IMR-90 (cell line): ENCODE results near the gene ERICH2. TPM values are rescaled to one million over a fixed set of nuclear protein-coding genes. Genes with fewer than 3 reads are reported as not detected.
A peak's percentile ranks its signal among the peaks of the same experiment; 100 is the strongest.

Experiments used
- ATAC-seq: fragments of 200-7000 bp; cut with Tn5 transposase; 2 replicates; pipeline ENCODE4 v1.9.1; 2020; ENCODE audit warnings: low read depth, mild to moderate bottlenecking, moderate library complexity
- BruUV-seq: library from RNA; stranded (reverse); fragments of 400-500 nt; replicated peaks from 2 replicates; lab custom pipeline; 2021; lab: Mats Ljungman, UMichigan
- CTCF ChIA-PET: fragments of 300-600 bp; formaldehyde crosslinking; extraction: SDS; loops from one replicate; lab custom pipeline; 2021; ENCODE audit warnings: antibody characterized with exemption; lab: Yijun Ruan, JAX
- POLR2A ChIA-PET: fragments of 300-600 bp; sonication (Branson Sonifier 250); formaldehyde crosslinking; loops from one replicate; lab custom pipeline; 2022; ENCODE audit warnings: antibody characterized with exemption; ENCODE audit not compliant: unreplicated experiment; lab: Charles Lee
- DNase-seq: peaks from one replicate; pipeline ENCODE4 v3.0.0; 2013
- H2AFZ ChIP-seq: replicated peaks from 2 replicates; pipeline ENCODE3; 2013; ENCODE audit warnings: low read length, mild to moderate bottlenecking; ENCODE audit not compliant: poor library complexity
- H2AK5ac ChIP-seq: 2 replicates; pipeline ENCODE4 v1.6.1; 2013; ENCODE audit warnings: low read depth, low read length, inconsistent platforms
- H2AK9ac ChIP-seq: replicated peaks from 2 replicates; pipeline ENCODE3; 2013; ENCODE audit warnings: mild to moderate bottlenecking, low read depth, low read length, moderate library complexity; ENCODE audit not compliant: poor library complexity
- H2BK120ac ChIP-seq: 2 replicates; pipeline ENCODE4 v1.6.1; 2013; ENCODE audit warnings: low read depth, low read length, inconsistent platforms
- H2BK15ac ChIP-seq: 3 replicates; pipeline ENCODE4 v1.6.1; 2013; ENCODE audit warnings: low read depth, low read length, inconsistent platforms
- H2BK20ac ChIP-seq: 2 replicates; pipeline ENCODE4 v1.6.1; 2013; ENCODE audit warnings: low read depth, mild to moderate bottlenecking, inconsistent platforms, low read length, moderate library complexity
- H2BK5ac ChIP-seq: 2 replicates; pipeline ENCODE4 v1.6.1; 2013; ENCODE audit warnings: mild to moderate bottlenecking, low read depth, low read length, inconsistent platforms; ENCODE audit not compliant: poor library complexity, severe bottlenecking
- H3K14ac ChIP-seq: replicated peaks from 2 replicates; pipeline ENCODE4 v1.6.1; 2013; ENCODE audit warnings: low read depth, low read length, inconsistent platforms
- H3K18ac ChIP-seq: 2 replicates; pipeline ENCODE4 v1.6.1; 2013; ENCODE audit warnings: low read depth, low read length, control low read depth
- H3K23ac ChIP-seq: 2 replicates; pipeline ENCODE4 v1.6.1; 2013; ENCODE audit warnings: low read depth, low read length, inconsistent platforms
- H3K27ac ChIP-seq: 2 replicates; pipeline ENCODE4 v1.5.1; 2013; ENCODE audit warnings: mild to moderate bottlenecking, control low read depth, low read length; ENCODE audit not compliant: insufficient read depth
- H3K27me3 ChIP-seq: 2 replicates; pipeline ENCODE4 v1.6.1; 2013; ENCODE audit warnings: low read length; ENCODE audit not compliant: control insufficient read depth, insufficient read depth
- H3K36me3 ChIP-seq: 2 replicates; pipeline ENCODE4 v1.6.1; 2013; ENCODE audit warnings: low read length, mixed read lengths; ENCODE audit not compliant: control insufficient read depth, insufficient read depth
- H3K4ac ChIP-seq: 2 replicates; pipeline ENCODE4 v1.6.1; 2013; ENCODE audit warnings: low read depth, low read length, inconsistent platforms
- H3K4me1 ChIP-seq: 2 replicates; pipeline ENCODE4 v1.6.1; 2013; ENCODE audit warnings: low read length, mixed read lengths; ENCODE audit not compliant: control insufficient read depth, insufficient read depth
- H3K4me2 ChIP-seq: 2 replicates; pipeline ENCODE4 v1.6.1; 2013; ENCODE audit warnings: low read depth, mild to moderate bottlenecking, control low read depth, low read length, moderate library complexity
- H3K4me3 ChIP-seq: 2 replicates; pipeline ENCODE4 v1.5.1; 2013; ENCODE audit warnings: low read depth, mild to moderate bottlenecking, control low read depth, low read length, moderate library complexity; ENCODE audit not compliant: insufficient read depth
- H3K56ac ChIP-seq: 2 replicates; pipeline ENCODE4 v1.6.1; 2013; ENCODE audit warnings: low read length, inconsistent platforms; ENCODE audit not compliant: insufficient read depth; ENCODE audit errors: extremely low read depth
- H3K79me1 ChIP-seq, 2 experiments: 2 replicates each; pipeline ENCODE4 v1.6.1; 2013; ENCODE audit warnings: low read length in 2 of 2, inconsistent platforms in 1 of 2, low read depth in 1 of 2
- H3K9ac ChIP-seq: 2 replicates; pipeline ENCODE4 v1.6.1; 2013; ENCODE audit warnings: low read depth, low read length, control low read depth
- H3K9me1 ChIP-seq: 2 replicates; pipeline ENCODE4 v1.6.1; 2013; ENCODE audit warnings: low read length, inconsistent platforms; ENCODE audit not compliant: insufficient read depth
- H3K9me3 ChIP-seq: 2 replicates; pipeline ENCODE4 v1.6.1; 2013; ENCODE audit warnings: low read length; ENCODE audit not compliant: control insufficient read depth, insufficient read depth
- H4K20me1 ChIP-seq: 2 replicates; pipeline ENCODE4 v1.6.1; 2013; ENCODE audit warnings: low read length, inconsistent platforms; ENCODE audit not compliant: insufficient read depth
- H4K5ac ChIP-seq: 2 replicates; pipeline ENCODE4 v1.6.1; 2013; ENCODE audit warnings: mild to moderate bottlenecking, low read depth, low read length, control low read depth
- H4K8ac ChIP-seq, 2 experiments: 2 replicates each; pipeline ENCODE4 v1.6.1; 2013; ENCODE audit warnings: low read depth in 2 of 2, low read length in 2 of 2, control low read depth in 1 of 2, inconsistent platforms in 1 of 2
- H4K91ac ChIP-seq: 2 replicates; pipeline ENCODE4 v1.6.1; 2013; ENCODE audit warnings: low read depth, low read length, inconsistent platforms; ENCODE audit not compliant: insufficient read depth
- BHLHE40 ChIP-seq: fragments of 150-350 bp; IDR thresholded peaks from 2 replicates; pipeline ENCODE4 v1.6.1; 2016; ENCODE audit warnings: mild to moderate bottlenecking, low read depth, low read length
- CEBPB ChIP-seq: IDR thresholded peaks from 2 replicates; pipeline ENCODE4 v1.6.1; 2012; ENCODE audit warnings: low read depth, low read length, improper control_type of control experiment
- CTCF ChIP-seq: conservative IDR thresholded peaks from 2 replicates; pipeline ENCODE4 v1.5.1; 2012; ENCODE audit warnings: mild to moderate bottlenecking, low read depth, low read length, improper control_type of control experiment
- ELK1 ChIP-seq: fragments of 150-350 bp; IDR thresholded peaks from 2 replicates; pipeline ENCODE4 v1.6.1; 2016; ENCODE audit warnings: low read depth, mild to moderate bottlenecking, low read length, moderate library complexity, borderline replicate concordance
- MAFK ChIP-seq: IDR thresholded peaks from 2 replicates; pipeline ENCODE4 v1.6.1; 2012; ENCODE audit warnings: low read depth, low read length, improper control_type of control experiment
- RAD21 ChIP-seq: IDR thresholded peaks from 2 replicates; pipeline ENCODE4 v1.6.1; 2012; ENCODE audit warnings: low read length, improper control_type of control experiment
- RCOR1 ChIP-seq: IDR thresholded peaks from 2 replicates; pipeline ENCODE4 v1.6.1; 2012; ENCODE audit warnings: mild to moderate bottlenecking, low read length, improper control_type of control experiment; ENCODE audit not compliant: insufficient replicate concordance
- RFX5 ChIP-seq: IDR thresholded peaks from 2 replicates; pipeline ENCODE4 v1.8.0; 2012; ENCODE audit warnings: low read depth, mild to moderate bottlenecking, low read length, moderate library complexity
- SMC3 ChIP-seq: fragments of 150-350 bp; IDR thresholded peaks from 2 replicates; pipeline ENCODE4 v1.6.1; 2016; ENCODE audit warnings: low read depth, mild to moderate bottlenecking, antibody characterized with exemption, low read length, moderate library complexity
- USF2 ChIP-seq: fragments of 150-350 bp; IDR thresholded peaks from 2 replicates; pipeline ENCODE4 v1.6.1; 2017; ENCODE audit warnings: mild to moderate bottlenecking, antibody characterized with exemption, low read length, low read depth
- WGBS, 2 experiments: methylation state at CpG; one replicate each; pipeline versions ENCODE4 v1.1.5 to v1.1.7; 2013; ENCODE audit warnings: missing lambda C conversion rate in 2 of 2; ENCODE audit not compliant: insufficient read length in 1 of 2; ENCODE audit errors: extremely low coverage in 2 of 2; 5-methylcytosine and 5-hydroxymethylcytosine counted together
- dilution Hi-C: fragments of 300-500 bp; cut with HindIII; formaldehyde crosslinking; loops from one replicate; pipeline ENCODE4 v1.14.3; 2018; ENCODE audit warnings: low sequenced_read_pairs; ENCODE audit not compliant: unreplicated experiment
- in situ Hi-C: fragments of 300-500 bp; cut with MboI; formaldehyde crosslinking; loops from 3 replicates; pipeline ENCODE4 v1.14.3; 2019; ENCODE audit warnings: low sequenced_read_pairs, inconsistent platforms, mixed read lengths
- intact Hi-C: fragments of 100-400 bp; cut with micrococcal nuclease; formaldehyde crosslinking; loops from 2 replicates; pipeline ENCODE4 v1.10.0; 2022
- polyA plus RNA-seq, 3 experiments: library from polyadenylated mRNA; depleted of rRNA; stranded (reverse); fragments of >200 nt; gene quantifications; 2 replicates each; pipeline ENCODE4 v1.2.3, GENCODE V29; 2012; ENCODE audit warnings: low replicate concordance in 1 of 3
- total RNA-seq: library from RNA; depleted of rRNA; stranded (reverse); fragments of >200 nt; gene quantifications from 2 replicates; pipeline ENCODE4 v1.2.3, GENCODE V29; 2012

The ERICH2 gene
- total and polyA plus RNA-seq, 2 of the 4 experiments (the other 2 are of a cell fraction): not detected

- Histone ChIP-seq H3K18ac (no peak overlapping the region), H3K27ac (no peak overlapping the region), H2AK5ac (no peak overlapping the region), H2BK120ac (no peak overlapping the region), H4K20me1 (no peaks in the 10 kb centered on the region), H2BK20ac (no peak overlapping the region), H3K14ac (no peak overlapping the region), H2AFZ (no peak overlapping the region), H2BK5ac (no peak overlapping the region), H3K9ac (no peak overlapping the region), H3K4me3 (no peak overlapping the region), H3K4me1 (peaks cover 1% of the 10 kb centered on the region; the same call in 1 of the 2 replicates), H3K4ac (no peak overlapping the region), H3K4me2 (no peak overlapping the region), H3K79me1 (no peaks in the 10 kb centered on the region), H2BK15ac (no peak overlapping the region), H4K8ac (no peak overlapping the region), H3K9me3 (no peaks in the 10 kb centered on the region), H3K56ac (no peak overlapping the region), H3K36me3 (no peaks in the 10 kb centered on the region), H4K5ac (no peak overlapping the region), H3K23ac (no peak overlapping the region), H2AK9ac (no peak overlapping the region), H4K91ac (no peak overlapping the region), H3K27me3 (peaks cover 57% of the 10 kb centered on the region), H3K9me1 (no peaks in the 10 kb centered on the region)
- ChIA-PET POLR2A (no interaction called here), CTCF (interaction anchor here (0.8 to 2.8 kb wide), 5 partner anchors 11 to 489 kb away, joined by 3 to 11 read pairs (median 3); no protein-coding TSS in a partner anchor)
- in situ Hi-C loops (loop anchor here (10.0 to 25.0 kb wide), 4 partner anchors 409 to 1377 kb away; no protein-coding TSS in a partner anchor), dilution Hi-C loops (loop anchor here (25.0 kb wide), 1 partner anchor 402 kb away; no protein-coding TSS in a partner anchor), intact Hi-C loops (loop anchor here (2.0 to 10.0 kb wide), 2 partner anchors 443 to 879 kb away; no protein-coding TSS in a partner anchor)
- no peak for TF ChIP-seq ELK1
- TF ChIP-seq SMC3: no peak
- no peak for TF ChIP-seq RAD21
- TF ChIP-seq CEBPB: no peak
- TF ChIP-seq USF2: no peak
- no peak for TF ChIP-seq BHLHE40
- TF ChIP-seq RFX5: no peak
- TF ChIP-seq MAFK: no peak
- TF ChIP-seq CTCF: no peak
- no peak for TF ChIP-seq RCOR1
- DNase-seq (peak; percentile 44), ATAC-seq (peak; percentile 53)
- no TSS peak for BruUV-seq
- 0% methylated on average over 1 of the region's 41 CpGs; no CpG with 5 or more reads in 1 of the 2 experiments for WGBS, 2 experiments
These were observed 43.7 kb downstream of the ERICH2 start for GRCh38 chr2:170813611-170814532.
